HG03457 (cell line): ENCODE measurements around the gene DIS3L2.
"Not testable (repeated sequence)": the region's sequence is repeated elsewhere in the genome, so short reads cannot be mapped to it uniquely, and the experiment has no call there.

ENCODE experiments used
- ATAC-seq: cut with Tn5 transposase; IDR thresholded peaks from one replicate; pipeline ENCODE4 v1.9.1; 2021; ENCODE audit warnings: moderate number of reproducible peaks; ENCODE audit not compliant: unreplicated experiment

The DIS3L2 gene

DNA sequence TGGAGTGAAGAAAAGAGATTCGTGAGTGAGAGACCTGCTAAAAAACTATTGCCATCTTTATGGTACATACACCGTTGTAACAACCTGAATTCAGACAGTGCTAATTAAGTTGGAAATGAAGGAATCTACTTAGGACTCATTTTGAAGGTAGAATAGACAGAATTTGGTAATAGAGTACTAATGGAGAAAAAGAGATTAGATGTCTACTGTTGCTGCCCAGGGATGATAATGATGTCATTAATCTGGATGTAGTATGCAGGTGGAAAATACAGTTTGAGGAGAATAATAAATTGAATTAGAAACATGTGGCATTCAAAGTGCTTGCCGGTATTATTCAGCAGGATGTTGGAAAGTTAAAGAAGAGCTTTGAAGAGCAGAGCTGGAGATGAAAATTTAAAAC lies 44.7 kb downstream of the DIS3L2 start:
- ATAC-seq: no peak

DNA sequence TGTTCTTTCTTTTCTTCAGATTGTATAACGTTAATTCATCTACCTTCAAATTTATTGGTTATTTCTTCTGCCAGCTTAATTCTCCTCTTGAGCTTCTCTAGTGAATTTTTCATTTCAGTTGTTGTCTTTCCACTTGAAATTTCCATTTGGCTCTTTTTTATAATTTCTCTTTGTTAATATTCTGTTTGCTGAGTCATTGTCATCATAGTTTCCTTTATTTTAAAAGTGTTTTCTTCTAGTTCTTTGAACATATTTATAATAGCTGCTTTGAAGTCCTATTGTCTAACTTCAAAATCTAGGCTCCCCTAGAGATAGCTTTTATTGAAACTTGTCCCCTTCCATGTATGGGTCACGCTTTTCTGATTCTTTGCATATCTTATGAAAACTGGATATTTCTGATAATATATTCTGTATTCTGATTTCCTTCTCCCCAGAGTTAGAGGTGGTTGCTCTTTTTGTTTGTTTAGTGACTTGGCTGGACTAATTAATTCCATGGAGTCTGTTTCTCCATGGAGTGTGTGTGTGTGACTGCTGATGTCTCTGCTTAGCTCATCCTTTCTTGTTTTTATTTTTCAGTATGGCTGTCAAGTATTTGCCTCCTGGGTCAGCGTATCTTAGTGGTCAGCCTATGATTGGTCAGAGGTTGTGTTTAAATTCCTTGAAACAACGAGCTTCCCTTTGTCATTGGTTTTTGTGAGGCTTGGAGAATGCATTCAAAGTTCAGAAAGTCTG lies 47.6 kb downstream of the DIS3L2 start:
- no peak for ATAC-seq

DNA sequence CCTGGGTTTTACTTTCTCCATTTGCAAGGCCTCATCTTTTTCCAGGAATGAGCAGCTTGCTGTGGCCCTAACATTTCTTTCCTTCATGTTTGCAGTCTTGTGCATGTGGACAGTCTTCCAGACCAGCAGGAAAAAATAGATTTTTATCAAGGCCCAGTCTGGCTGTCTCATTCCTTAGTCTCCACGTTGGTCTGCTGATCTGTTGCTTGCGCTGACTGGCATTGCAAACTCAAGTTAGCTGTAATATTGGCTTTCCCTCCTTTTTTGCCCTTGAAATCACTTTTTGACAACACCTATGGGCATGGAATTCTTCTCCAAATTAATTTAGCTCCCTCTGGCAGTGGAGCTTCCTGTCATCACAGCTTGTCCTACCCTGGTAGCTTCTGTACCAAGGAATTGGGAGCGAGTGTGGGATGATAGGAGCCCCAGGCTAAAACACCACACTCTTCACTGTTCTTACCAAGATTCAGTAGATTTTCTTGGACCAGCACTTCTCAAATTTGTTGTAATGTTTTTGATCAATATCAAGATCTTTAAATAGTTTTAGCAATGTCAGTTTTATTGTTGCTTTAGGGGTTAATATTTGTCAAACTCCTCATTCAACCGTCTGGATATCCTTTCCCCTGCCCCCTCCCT lies 48.2 kb downstream of the DIS3L2 start:
- no peak for ATAC-seq

DNA sequence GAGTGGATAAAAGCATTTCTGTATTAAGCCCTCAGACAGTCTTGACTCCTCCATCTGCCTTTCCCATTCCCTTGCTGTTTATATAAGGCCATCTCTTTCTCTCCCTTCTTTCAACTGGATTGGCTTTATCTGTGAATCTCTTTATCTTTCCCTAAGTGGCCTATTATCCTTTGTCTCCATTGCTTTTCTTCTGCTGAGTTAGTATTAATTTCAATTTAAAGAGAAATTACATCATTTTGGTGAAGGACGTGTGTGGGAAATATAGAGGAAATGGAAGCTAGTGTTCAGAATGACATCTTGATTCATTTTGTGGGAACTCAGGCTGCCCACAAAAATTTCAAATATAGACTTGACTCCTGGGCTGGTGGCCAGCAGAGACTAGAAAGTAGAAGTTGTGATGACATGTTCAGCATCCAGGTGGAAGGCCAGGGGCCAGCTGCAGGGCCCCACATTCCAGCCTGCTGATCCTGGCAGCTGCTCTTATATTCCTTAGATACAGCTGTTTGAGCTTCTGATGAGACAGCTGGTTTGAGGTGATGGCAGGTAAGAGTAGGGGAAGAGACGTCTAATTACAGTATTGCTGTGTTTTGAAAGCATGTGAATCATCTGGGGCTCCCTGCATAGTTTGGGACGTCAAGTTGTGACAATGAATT lies 52.3 kb downstream of the DIS3L2 start:
- no peak for ATAC-seq

DNA sequence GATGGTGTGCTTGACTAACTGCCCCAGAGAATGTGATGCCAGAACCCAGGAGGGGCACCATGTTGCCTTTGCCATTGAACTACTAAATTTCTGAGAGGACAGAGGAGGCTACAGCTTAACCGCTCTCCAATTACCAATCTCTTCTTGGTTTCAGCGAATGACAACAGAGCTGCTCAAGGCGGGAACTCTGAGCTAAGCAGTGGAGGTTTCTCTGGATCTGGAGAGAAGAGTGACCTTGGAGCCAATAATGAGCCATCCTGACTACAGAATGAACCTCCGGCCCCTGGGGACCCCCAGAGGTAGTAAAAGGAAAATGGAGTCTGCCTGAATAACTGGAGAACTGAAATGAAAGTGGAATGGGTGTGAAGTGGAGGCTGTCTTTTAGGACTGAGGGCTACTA lies 53.2 kb downstream of the DIS3L2 start:
- no peak for ATAC-seq

DNA sequence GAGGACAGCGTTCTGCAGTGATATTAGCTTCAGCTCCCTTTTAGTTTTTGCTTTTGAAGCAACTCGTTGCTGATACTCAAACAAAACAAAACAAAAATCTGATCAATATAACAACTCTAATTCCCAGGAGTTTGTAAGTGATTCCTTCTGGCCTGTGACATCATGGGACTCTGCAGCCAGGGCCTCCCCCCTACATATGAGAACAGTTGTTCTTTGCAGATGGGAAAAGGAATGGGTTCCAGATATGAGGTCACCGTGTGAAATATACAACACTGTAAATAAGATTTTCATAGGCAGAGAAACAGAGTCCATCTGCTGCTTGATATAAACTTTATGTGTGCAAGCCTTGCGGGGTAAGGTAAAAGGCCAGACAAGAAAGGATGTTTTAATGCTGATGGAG lies 56.7 kb downstream of the DIS3L2 start:
- ATAC-seq: no peak

DNA sequence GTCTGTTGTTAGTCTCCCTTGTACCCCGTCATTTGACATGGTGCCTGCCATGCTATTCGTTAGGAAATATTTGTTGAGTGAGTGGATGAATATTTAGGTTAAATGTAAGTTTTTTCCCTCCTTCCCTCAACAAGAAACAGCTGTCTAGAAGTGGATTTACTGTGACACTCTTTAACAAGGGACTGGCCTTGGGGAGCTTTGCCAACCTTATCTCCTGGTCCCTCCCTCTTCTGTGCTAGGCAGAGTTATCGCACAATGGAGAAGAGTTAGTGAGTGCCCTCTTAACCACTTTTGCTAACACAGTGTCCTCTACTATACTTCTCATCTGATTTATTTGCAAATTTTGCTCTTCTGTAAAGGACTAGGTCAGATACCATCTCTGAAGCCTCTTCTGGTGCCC lies 61.2 kb downstream of the DIS3L2 start:
- no peak for ATAC-seq

DNA sequence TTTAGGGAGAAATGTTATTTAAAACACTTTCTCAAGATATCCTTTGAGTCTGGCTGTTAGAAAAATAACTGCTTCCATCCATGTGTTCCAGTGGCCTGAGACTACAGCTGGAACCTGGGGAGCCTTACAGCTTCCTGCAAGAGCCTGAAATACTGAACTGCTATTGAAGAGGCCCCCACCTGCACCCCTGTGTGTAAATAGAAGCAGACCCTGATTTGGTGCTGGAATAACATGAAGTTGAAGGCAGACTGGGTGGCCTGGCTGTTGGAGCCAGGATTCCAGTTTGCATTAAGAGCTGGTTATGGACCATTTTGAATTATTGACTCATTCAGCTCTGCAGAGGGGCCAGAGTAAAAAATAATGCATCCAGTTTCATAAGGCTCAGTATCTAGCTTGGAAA lies 61.9 kb downstream of the DIS3L2 start:
- ATAC-seq: no peak

DNA sequence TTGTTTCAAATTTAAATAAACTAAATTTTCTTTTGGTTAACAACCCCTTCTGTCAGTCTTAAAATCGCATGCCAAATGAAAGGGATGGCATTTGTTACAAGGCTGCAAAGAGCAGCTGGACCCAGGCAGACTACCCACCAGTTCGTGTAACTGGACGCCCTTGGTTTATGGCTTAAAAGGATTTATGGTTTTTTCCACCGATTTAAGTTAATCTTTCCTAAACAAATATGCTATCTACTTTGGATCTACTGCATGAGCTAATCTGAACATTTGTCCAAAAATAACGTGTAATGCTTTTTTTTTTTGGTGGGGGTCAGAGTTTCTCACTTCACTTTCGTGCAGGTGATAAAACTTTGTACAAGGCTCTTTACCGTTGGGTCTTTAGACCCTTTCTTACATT lies 62.9 kb downstream of the DIS3L2 start:
- ATAC-seq: no peak

DNA sequence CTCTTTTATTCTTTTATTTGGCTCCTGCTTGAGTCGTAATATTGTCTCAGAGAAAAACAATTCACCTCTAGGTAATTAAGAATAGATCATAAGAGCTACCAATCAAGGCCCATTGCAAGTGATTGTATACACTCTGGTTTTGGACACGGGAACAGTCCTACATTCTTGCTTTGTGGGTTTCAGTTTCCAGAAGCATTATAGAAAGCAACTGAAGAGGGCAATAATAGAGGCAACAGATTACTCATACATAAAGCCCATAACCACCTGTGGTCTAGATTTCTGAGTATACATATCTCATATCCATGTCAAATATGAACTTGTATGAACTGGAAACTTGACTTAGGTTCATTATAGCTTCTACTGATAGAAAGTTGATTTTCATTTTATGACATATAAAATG lies 65.4 kb downstream of the DIS3L2 start:
- peak; percentile 93 for ATAC-seq

DNA sequence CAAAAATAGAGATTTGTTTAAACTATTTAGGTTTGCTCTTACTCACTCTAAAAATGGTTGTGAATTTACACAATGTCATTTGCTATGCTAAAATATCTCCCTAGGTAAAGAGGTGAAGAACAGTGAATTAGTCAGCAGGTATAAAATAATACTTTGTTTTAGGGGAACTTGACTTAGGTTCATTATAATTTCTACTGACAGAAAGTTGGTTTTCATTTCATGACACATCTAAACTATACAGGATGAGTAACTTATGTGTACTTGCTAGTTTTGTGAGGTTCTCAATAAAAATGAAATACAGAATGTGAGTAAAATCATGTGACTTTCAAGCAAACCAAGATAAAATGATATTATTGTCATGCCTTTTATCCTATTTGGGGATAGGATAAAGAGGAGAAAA lies 66.0 kb downstream of the DIS3L2 start:
- ATAC-seq: no peak

DNA sequence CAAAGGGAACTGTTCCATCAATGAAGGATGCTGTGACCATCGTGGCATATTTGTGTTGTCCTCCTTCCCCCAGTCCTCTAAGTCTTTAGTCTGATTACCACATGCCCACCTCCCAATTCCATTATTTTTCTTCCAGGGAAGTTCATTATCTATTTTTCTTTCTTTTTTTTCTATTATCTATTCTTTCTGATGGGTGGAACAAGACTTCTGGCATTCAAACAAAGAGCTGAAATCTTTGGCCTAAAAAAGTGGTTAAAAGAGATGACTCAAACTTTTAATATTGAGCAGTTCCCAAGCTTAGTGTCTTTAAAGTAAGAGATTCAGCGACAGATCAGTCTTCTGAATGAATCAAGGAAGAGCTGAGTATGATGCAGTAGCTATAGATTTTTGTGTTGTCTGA lies 66.6 kb downstream of the DIS3L2 start:
- no peak for ATAC-seq

DNA sequence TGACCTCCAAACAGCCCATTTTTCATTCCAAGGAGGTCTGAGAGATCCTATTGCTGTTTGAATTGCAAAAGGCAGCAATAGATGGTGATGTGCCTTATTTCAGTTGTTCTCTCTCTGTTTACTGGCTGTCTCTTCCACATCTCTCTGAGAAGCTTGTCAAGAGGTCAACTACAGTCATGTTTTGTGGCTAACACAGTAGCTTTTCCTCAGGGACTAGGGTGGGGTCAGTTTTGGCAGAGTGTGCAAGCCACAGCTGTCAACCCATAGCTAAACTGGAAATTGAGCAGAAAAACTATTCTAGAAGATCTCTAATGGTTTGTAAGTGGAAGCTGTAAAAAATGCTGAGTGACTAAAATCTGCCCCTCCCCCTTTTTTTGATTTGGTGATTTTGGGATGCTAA lies 67.1 kb downstream of the DIS3L2 start:
- no peak for ATAC-seq

DNA sequence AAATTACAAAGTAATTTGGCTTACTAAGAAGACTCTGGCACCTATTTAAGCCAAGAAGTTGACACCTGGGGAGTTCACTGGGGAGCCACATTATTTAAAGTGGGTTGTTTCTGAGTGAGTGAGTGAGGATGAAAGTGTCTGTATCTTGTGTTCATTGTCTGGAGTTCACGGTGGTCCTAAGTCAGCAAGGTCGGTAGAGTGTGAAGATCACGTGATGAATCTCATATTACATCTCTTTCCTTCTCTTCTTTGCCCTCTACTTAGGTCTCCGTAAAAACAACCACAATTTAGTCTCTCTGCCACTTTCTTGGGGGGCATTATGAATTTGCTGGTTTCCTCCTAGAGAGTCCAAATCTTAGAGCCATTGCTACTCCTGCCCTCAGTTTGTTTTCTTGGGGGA lies 67.8 kb downstream of the DIS3L2 start:
- no peak for ATAC-seq

DNA sequence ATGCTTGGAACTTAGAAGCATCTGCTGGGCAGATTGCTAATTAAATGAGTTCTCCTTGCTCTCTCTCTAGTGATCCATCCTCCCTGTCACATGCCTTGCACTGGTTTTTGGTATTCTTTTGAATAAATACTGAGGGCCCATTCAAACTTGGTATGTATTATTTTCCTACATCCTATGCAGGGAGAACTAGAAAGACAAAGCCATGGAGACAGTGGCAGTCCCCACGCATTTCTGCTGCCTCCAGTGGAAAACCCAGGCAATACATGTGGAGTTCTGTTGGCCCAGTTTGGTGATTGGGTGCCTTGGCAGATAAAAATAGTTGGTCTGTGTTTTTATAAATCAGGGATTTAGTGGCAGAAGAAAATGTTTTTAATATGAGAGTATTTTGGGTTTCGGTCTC lies 68.7 kb downstream of the DIS3L2 start:
- no peak for ATAC-seq

DNA sequence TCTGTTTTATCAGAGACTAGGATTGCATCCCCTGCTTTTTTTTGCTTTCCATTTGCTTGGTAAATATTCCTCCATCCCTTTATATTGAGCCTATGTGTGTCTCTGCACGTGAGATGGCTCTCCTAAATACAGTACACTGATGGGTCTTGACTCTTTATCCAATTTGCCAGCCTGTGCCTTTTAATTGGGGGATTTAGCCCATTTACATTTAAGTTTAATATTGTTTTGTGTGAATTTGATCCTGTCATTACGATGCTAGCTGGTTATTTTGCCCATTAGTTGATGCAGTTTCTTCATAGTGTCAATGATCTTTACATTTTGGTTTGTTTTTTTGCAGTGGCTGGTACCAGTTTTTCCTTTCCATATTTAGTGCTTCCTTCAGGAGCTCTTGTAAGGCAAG lies 73.8 kb downstream of the DIS3L2 start:
- not testable (repeated sequence) for ATAC-seq

DNA sequence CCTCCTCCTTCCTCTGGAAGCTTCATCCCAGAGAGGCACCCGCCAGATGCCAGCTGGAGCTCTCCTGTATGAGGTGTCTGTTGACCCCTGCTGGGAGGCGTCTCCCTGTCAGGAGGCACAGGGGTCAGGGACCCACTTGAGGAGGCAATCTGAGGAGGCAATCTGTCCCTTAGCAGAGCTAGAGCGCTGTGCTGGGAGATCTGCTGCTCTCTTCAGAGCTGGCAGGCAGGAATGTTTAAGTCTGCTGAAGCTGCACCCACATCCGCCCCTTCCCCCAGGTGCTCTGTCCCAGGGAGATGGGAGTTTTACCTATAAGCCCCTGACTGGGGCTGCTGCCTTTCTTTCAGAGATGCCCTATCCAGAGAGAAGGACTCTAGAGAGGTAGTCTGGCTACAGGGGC lies 75.4 kb downstream of the DIS3L2 start:
- not testable (repeated sequence) for ATAC-seq

DNA sequence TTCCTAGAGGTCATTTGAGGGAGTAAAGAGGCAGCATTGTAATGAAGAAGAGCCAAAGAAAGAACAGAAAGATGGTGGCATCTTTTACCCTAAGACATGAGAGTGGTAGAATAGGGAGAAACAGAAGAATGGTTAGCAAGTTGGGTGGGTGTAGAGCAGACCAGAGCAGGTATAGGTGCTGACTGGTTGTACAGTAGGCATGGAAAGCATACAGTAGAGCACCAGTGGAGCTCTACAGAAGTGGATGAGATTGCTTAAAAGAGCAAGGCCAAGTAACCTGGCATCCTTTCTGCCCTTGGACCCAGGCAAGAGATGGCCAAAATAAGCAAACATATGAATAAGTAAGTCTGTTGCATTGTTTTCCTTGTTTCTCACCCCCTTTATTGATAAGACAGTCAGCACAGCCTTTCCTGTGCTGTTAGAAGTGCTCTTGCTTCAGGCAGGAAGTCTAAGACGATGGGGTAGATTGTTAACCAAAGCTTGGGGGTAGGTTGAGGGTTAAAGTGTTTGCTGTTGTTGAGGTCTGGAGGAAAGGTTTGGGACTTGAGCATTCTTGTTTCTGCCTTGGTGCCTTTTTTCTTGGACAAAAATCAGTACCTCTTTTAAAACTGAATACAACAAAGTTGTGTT lies 76.9 kb downstream of the DIS3L2 start:
- ATAC-seq: no peak

DNA sequence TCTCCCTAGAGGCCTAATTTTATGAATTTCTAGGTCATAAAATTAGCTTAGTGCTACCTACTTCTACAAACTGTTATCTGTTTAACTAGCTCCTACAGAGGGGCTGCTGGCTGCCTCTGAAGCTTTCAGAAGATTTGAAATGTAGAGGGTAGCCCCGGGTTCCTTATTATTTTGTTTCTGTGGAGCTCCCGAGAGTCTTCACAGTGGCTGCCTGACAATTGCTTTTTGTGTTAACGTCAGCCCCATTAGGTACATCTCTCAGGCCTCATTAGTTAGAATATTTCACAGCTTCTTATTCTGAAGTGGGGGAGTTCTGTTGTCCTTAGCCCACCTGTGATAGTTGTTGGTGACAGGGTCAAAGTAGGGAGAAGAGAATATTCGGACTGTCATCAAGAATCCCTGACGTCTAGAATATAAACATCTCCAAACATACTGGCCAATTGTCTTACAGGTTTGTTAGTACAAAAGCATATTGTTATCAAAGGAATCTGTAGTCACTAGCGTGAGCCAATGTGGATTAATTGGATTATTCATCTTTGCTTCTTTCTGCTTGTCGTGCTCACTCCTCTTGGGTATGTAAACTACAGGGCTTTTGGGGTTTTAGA lies 77.5 kb downstream of the DIS3L2 start:
- ATAC-seq: no peak

DNA sequence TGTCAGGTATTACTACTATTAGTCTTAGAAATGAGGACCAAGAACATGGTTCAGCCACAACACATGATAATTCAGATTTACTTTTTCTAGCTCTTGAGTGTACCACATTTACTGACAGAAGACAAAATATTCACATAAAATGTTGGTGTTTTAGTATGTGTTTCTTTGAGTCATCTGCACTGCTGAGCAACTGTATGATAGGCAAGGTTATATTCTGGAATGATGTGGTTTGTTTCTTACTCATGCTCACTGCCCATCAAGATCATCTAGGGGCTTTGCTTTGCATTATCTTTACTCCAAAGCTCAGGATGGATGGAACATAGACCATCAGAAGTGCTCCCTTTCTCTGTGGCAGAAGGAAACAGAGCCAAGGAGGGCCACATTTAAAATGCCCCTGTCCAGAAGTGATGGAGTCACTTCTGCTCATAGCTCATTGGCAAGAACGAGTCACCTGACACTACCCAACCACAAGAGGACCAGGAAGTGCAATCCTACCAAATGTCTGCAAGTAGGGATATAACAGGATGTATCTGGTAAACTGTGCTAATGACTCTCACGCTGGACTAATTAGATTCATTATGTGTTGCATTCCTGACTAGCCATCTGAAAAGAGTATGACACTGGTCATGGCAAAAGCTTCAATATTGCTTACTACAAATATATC lies 81.5 kb downstream of the DIS3L2 start:
- no peak for ATAC-seq

DNA sequence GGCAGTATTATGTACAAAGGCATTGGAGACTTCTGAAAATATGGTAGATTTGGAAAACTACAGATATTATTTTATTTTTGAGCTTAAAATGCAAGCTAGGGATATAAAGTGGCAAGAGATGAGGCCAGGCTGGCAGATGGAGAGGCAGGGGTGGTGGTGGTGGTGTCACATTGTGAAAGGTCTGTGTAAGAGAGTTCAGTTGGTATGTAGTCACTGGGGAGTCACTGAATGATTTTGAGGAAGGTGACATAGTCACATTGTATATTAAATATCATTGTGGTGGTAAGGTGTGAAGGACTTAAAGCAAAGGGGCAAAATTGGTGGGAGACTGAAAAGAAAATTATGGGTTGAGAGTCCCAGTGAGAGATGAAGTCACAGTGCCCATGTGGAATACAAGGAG lies 82.5 kb downstream of the DIS3L2 start:
- no peak for ATAC-seq
